ENCODE measurements around the gene UGT1A7. TPM values are rescaled to one million over a fixed set of nuclear protein-coding genes. Genes with fewer than 3 reads are reported as not detected.

Gene UGT1A7
- polyA plus RNA-seq, 1 donor from 2014 or later, result not detected

DNA sequence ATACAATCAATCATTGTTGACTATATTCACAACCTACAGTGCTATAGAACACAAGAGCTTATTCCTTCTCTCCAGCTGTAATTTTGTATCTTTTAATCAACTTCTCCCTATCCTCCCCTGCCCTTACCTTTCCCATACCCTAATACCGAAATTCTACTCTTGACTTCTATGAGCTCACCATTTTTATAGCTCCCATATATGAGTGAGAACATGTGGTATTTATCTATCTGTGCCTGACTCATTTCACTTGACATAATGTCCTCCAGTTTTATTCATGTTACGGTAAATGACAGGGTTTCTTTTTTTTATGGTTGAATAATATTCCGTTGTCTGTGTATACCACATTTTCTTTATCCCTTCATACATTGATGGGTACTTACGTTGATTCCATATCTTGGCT is 99.1 kb downstream of the UGT1A7 start:
- no peaks in the 10 kb centered on the region for H3K79me2 ChIP-seq (replicated peaks; ENCODE audit: insufficient read depth, low read length)
- no peaks in the 10 kb centered on the region for H4K20me1 ChIP-seq (ENCODE audit: insufficient read depth)
- H3K27ac ChIP-seq (ENCODE audit: low read length), result no peak overlapping the region
- peaks cover 3% of the 10 kb centered on the region for H3K9me3 ChIP-seq (ENCODE audit: low read length)
- H3K4me2 ChIP-seq (ENCODE audit: low read length), result no peak overlapping the region
- no peaks in the 10 kb centered on the region for H3F3A ChIP-seq (ENCODE audit: insufficient read depth, low read length, poor library complexity, severe bottlenecking)
- TF ChIP-seq CTCF (IDR thresholded peaks at IDR 0.05; ENCODE audit: poor library complexity, severe bottlenecking), result no peak
- no peak for TF ChIP-seq RAD21 (conservative IDR thresholded peaks at IDR 0.05)
- no peak for TF ChIP-seq EZH2 (IDR thresholded peaks at IDR 0.05; ENCODE audit: borderline replicate concordance, insufficient read depth, low read length, poor library complexity, severe bottlenecking)
- TF ChIP-seq POLR2AphosphoS5 (IDR thresholded peaks at IDR 0.05), result no peak
- TF ChIP-seq SMC3 (conservative IDR thresholded peaks at IDR 0.05; ENCODE audit: poor library complexity), result no peak
- TF ChIP-seq REST (IDR thresholded peaks at IDR 0.05; ENCODE audit: borderline replicate concordance), result no peak
- TF ChIP-seq TAF1 (IDR thresholded peaks at IDR 0.05; ENCODE audit: low read depth), result no peak
- TF ChIP-seq MXI1 (conservative IDR thresholded peaks at IDR 0.05; ENCODE audit: poor library complexity, severe bottlenecking), result no peak
- TF ChIP-seq EP300 (conservative IDR thresholded peaks at IDR 0.05; ENCODE audit: poor library complexity, severe bottlenecking), result no peak
- no peaks in the 10 kb centered on the region for H3K27me3 ChIP-seq (ENCODE audit: insufficient read depth, low read depth, low read length)
- no peak overlapping the region for H2AFZ ChIP-seq (ENCODE audit: low read depth, low read length)
- H3K4me3 ChIP-seq (ENCODE audit: low read length), result no peak overlapping the region
- H3K36me3 ChIP-seq (ENCODE audit: insufficient read depth, low read length), result no peaks in the 10 kb centered on the region
- H3K9me2 ChIP-seq (ENCODE audit: insufficient read depth, low read length), result no peaks in the 10 kb centered on the region
- no peak overlapping the region for H3K9ac ChIP-seq (ENCODE audit: low read length)

DNA sequence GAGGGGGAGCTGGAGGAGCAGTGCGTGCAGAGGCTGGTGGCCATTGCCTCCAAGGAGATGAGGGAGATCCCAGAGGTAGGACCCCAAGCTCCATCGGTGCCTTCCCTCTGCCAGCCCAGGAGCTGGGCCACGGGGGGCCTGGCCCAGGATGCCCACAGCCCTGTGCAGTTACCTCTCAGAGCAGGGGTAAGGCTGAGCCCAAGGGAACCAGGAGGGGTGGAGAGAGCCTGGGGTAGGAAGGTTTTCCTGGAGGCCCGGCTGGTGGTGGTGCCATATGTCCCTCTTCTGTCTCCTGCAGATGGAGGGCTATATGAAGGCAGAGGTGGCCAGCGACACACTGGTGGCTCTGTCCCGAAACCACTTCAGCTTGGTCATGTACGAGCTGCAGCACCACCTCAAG is 107.9 kb downstream of the UGT1A7 start:
- Histone ChIP-seq H3K9ac (ENCODE audit: low read length) (no peak overlapping the region), H3K9me3 (ENCODE audit: low read length) (peaks cover 2% of the 10 kb centered on the region)

More for the DNA sequence above, 107.9 kb downstream of the UGT1A7 start:
- Histone ChIP-seq H3K9me2 (ENCODE audit: insufficient read depth, low read length) (no peaks in the 10 kb centered on the region), H2AFZ (ENCODE audit: low read depth, low read length) (no peak overlapping the region), H3K27me3 (ENCODE audit: insufficient read depth, low read depth, low read length) (no peaks in the 10 kb centered on the region), H3K36me3 (ENCODE audit: insufficient read depth, low read length) (no peaks in the 10 kb centered on the region), H3K27ac (ENCODE audit: low read length) (no peak overlapping the region), H4K20me1 (ENCODE audit: insufficient read depth) (no peaks in the 10 kb centered on the region), H3K79me2 (replicated peaks; ENCODE audit: insufficient read depth, low read length) (no peaks in the 10 kb centered on the region), H3K4me2 (ENCODE audit: low read length) (no peak overlapping the region), H3F3A (ENCODE audit: insufficient read depth, low read length, poor library complexity, severe bottlenecking) (no peaks in the 10 kb centered on the region), H3K4me3 (ENCODE audit: low read length) (no peak overlapping the region)
- TF ChIP-seq CTCF (IDR thresholded peaks at IDR 0.05; ENCODE audit: poor library complexity, severe bottlenecking), result no peak
- TF ChIP-seq EP300 (conservative IDR thresholded peaks at IDR 0.05; ENCODE audit: poor library complexity, severe bottlenecking), result no peak
- TF ChIP-seq POLR2AphosphoS5 (IDR thresholded peaks at IDR 0.05), result no peak
- TF ChIP-seq TAF1 (IDR thresholded peaks at IDR 0.05; ENCODE audit: low read depth), result no peak
- TF ChIP-seq RAD21 (conservative IDR thresholded peaks at IDR 0.05), result no peak
- no peak for TF ChIP-seq EZH2 (IDR thresholded peaks at IDR 0.05; ENCODE audit: borderline replicate concordance, insufficient read depth, low read length, poor library complexity, severe bottlenecking)
- no peak for TF ChIP-seq MXI1 (conservative IDR thresholded peaks at IDR 0.05; ENCODE audit: poor library complexity, severe bottlenecking)
- TF ChIP-seq REST (IDR thresholded peaks at IDR 0.05; ENCODE audit: borderline replicate concordance), result no peak
- no peak for TF ChIP-seq SMC3 (conservative IDR thresholded peaks at IDR 0.05; ENCODE audit: poor library complexity)
